ENCODE data around the gene SNURF.
"Not testable (repeated sequence)": the region's sequence is repeated elsewhere in the genome, so short reads cannot be mapped to it uniquely, and the experiment has no call there.

The SNURF gene

DNA sequence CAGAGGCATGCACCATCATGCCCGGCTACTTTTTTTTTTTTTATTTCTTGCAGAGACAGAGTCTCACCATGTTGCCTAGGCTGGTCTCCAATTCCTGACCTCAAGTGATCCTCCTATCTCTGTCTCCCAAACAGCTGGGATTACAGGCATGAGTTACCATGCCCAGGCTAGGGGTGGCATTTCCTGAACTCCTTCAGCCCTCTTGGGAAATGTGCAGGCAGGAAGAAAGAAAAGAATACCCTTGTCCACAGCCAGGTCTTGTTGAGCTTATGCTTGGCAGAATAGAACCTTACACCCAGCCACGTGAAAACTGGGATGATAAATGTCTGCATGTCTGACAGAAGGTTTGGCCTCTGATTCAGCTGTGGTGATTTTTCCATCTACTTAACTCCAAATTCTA is 30.2 kb upstream of the SNURF start:
- Mint-ChIP-seq H3K27me3 (ENCODE audit: low read depth) (no peaks in the 10 kb centered on the region), H3K27ac (no peak overlapping the region), H3K9me3 (peaks cover 7% of the 10 kb centered on the region), H3K4me1 (no peaks in the 10 kb centered on the region), H3K4me3 (no peak overlapping the region), H3K36me3 (ENCODE audit: low read depth) (no peaks in the 10 kb centered on the region)
- TF ChIP-seq, protein P1, sequence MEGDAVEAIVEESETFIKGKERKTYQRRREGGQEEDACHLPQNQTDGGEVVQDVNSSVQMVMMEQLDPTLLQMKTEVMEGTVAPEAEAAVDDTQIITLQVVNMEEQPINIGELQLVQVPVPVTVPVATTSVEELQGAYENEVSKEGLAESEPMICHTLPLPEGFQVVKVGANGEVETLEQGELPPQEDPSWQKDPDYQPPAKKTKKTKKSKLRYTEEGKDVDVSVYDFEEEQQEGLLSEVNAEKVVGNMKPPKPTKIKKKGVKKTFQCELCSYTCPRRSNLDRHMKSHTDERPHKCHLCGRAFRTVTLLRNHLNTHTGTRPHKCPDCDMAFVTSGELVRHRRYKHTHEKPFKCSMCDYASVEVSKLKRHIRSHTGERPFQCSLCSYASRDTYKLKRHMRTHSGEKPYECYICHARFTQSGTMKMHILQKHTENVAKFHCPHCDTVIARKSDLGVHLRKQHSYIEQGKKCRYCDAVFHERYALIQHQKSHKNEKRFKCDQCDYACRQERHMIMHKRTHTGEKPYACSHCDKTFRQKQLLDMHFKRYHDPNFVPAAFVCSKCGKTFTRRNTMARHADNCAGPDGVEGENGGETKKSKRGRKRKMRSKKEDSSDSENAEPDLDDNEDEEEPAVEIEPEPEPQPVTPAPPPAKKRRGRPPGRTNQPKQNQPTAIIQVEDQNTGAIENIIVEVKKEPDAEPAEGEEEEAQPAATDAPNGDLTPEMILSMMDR (IDR thresholded peaks at IDR 0.05; ENCODE audit: unreplicated experiment in 3 of 3) = no peak

DNA sequence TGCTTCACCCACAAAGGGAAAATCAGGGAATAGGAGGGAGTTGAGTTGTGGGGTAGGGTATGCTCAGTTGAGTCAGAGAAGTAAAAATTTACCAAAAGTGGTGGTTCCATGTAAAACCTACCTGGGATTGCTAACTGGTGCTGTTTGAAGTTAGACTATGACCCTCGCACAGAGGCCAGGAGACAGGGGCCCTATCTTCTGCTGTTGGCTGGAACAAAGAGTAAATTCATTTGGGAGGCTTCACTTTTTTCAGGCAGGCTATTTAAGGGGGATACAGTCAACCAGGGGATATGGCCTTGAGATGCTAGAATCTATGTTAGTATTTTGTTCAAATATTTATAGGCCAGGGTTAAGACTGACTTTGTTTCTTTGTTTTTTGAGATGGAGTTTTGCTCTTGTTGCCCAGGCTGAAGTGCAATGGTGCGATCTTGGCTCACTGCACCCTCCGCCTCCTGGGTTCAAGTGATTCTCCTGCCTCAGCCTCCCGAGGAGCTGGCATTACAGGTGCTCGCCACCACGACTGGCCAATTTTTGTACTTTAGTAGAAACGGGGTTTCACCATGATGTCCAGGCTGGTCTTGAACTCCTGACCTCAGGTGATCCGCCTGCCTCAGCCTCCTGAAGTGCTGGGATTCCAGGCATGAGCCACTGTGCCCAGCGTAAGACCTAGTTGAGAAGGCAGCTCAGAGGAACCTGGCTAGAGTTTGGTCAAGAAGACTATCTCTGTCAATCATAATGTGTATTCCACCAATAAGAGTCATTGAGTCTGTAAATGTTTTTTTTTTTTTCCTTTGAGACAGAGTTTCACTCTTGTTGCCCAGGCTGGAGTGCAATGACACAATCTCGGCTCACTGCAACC is 22.7 kb upstream of the SNURF start:
- peaks cover 20% of the 10 kb centered on the region for H3K9me3 Mint-ChIP-seq
- not testable (repeated sequence) for H3K27me3 Mint-ChIP-seq (ENCODE audit: low read depth); H3K4me3 Mint-ChIP-seq; H3K27ac Mint-ChIP-seq; H3K36me3 Mint-ChIP-seq (ENCODE audit: low read depth); H3K4me1 Mint-ChIP-seq

DNA sequence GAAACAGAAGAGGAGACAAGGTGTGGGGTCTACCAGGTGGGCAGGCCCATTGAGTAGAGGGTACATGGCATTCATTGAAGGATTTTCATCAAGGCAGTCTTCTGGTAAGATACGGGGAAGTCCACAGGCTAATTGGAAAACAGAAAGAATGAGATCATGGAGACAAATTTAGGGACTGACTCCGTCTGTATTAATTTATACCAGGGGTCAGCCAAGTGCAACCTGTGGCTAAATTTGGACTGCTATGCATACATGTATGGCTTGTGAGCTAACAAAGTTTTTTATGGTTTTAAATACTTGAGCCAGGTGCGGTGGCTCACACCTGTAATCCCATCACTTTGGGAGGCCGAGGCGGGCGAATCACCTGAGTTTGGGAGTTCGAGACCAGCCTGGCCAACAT is 21.1 kb upstream of the SNURF start:
- Mint-ChIP-seq H3K27ac (no peak overlapping the region), H3K27me3 (ENCODE audit: low read depth) (no peaks in the 10 kb centered on the region), H3K9me3 (peaks cover 23% of the 10 kb centered on the region), H3K36me3 (ENCODE audit: low read depth) (no peaks in the 10 kb centered on the region), H3K4me1 (no peaks in the 10 kb centered on the region), H3K4me3 (no peak overlapping the region)
- TF ChIP-seq, protein P1 (IDR thresholded peaks at IDR 0.05; ENCODE audit: unreplicated experiment in 3 of 3) = no peak

DNA sequence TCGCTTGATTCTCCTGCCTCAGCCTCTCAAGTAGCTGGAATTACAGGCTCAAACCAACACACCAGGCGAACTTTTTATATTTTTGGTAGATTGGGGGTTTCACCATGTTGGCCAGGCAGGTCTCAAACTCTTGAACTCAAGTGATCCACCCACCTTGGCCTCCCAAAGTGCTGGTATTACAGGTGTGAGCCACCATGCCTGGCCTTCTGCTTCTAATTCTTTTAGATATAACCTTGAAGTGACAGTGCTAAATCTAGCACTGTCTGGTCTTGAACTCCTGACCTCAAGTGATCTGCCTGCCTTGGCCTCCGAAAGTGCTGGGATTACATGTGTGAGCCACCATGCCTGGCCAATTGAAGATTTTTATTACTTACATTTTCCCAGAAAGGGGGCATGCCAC is 16.6 kb upstream of the SNURF start:
- not testable (repeated sequence) for H3K36me3 Mint-ChIP-seq (ENCODE audit: low read depth)

DNA sequence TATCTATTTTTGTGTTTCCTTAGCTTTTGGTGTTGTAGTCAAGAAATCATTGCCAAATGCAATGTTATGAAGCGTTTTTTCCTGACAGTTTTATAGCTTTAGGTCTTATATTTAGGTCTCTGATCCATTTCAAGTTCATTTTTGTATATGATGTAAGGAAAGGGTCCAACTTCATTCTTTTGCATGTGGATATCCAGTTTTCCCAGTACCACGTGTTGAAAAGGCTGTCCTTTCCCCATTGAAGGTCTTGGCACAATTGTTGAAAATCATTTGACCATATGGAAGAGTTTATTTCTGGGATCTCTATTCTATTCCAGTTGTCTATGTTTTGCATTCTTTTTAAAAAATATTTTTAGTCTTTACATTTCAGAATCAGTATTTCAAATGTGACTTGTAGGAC is 14.6 kb upstream of the SNURF start:
- H3K27me3 Mint-ChIP-seq (ENCODE audit: low read depth) = no peaks in the 10 kb centered on the region
- peak overlapping the region in 2 of 3 experiments; percentile 3 to 13 for H3K27ac Mint-ChIP-seq
- H3K4me3 Mint-ChIP-seq = no peak overlapping the region
- H3K9me3 Mint-ChIP-seq = peaks cover 10% of the 10 kb centered on the region
- H3K36me3 Mint-ChIP-seq (ENCODE audit: low read depth) = no peaks in the 10 kb centered on the region
- TF ChIP-seq, protein P1 (IDR thresholded peaks at IDR 0.05; ENCODE audit: unreplicated experiment in 3 of 3) = no peak
- peaks cover 22% of the 10 kb centered on the region for H3K4me1 Mint-ChIP-seq

More for the DNA sequence above, 16.6 kb upstream of the SNURF start:
- H3K27ac Mint-ChIP-seq; H3K4me3 Mint-ChIP-seq; H3K27me3 Mint-ChIP-seq (ENCODE audit: low read depth): not testable (repeated sequence)
- Mint-ChIP-seq H3K4me1 (peaks cover 14% of the 10 kb centered on the region), H3K9me3 (peaks cover 11% of the 10 kb centered on the region)

DNA sequence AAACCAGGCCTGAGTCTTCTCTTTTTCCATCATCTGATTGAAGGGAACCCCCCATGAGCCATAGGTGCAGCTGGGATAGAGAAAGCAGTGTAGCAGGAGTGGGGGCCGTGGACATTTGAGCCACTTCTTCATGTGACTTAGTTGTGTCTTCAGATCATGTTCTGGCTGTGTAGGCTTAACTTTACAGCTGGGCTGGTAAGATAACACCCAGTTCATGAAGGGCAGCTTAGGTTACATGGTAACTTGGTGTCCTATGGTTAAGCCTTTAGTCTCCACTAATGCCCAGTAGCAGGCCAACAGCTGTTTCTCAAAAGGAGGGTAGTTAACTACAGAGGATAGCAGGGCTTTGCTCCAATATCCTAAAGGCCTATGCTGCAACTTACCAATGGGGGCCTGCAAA is 11.4 kb upstream of the SNURF start:
- Mint-ChIP-seq H3K4me3 (peak overlapping the region in 1 of 3 experiments; percentile 26), H3K4me1 (peaks cover 28% of the 10 kb centered on the region), H3K36me3 (ENCODE audit: low read depth) (no peaks in the 10 kb centered on the region), H3K9me3 (peaks cover 4% of the 10 kb centered on the region), H3K27ac (peak overlapping the region in 2 of 3 experiments; percentile 10 to 44), H3K27me3 (ENCODE audit: low read depth) (no peaks in the 10 kb centered on the region)
- TF ChIP-seq, protein P1 (IDR thresholded peaks at IDR 0.05; ENCODE audit: unreplicated experiment in 3 of 3) = no peak

DNA sequence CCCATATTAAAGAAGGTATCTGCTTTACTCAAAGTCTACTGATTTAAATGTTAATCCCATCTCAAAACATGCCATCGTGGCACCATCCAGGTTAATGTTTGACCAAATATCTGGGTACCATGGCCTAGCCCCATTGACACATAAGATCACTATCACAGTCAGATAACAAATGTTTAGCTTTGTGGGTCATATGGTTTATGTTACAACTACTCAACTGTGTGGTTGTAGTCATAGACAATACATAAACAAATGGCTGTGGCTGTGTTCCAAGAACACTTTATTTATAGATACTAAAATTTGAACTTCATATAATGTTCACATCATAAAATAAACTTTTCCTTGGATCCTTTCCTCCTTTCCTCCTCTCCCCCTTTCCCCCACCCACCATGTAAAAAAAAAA is 9.8 kb upstream of the SNURF start:
- peaks cover 4% of the 10 kb centered on the region for H3K9me3 Mint-ChIP-seq
- no peaks in the 10 kb centered on the region for H3K36me3 Mint-ChIP-seq (ENCODE audit: low read depth)
- no peaks in the 10 kb centered on the region for H3K27me3 Mint-ChIP-seq (ENCODE audit: low read depth)
- H3K27ac Mint-ChIP-seq = peak overlapping the region in 1 of 3 experiments; percentile 38
- H3K4me3 Mint-ChIP-seq = no peak overlapping the region
- TF ChIP-seq, protein P1 (IDR thresholded peaks at IDR 0.05; ENCODE audit: unreplicated experiment in 3 of 3) = no peak
- peaks cover 28% of the 10 kb centered on the region for H3K4me1 Mint-ChIP-seq

Data from nephron (organoid).